SK-N-MC (cell line): Measurements from ENCODE around the gene FAM20B.

ENCODE experiments used
- EZH2 ChIP-seq: fragments of 200-600 bp; sonication (generic); IDR thresholded peaks from one replicate; pipeline ENCODE4 v1.6.1; 2017; ENCODE audit warnings: antibody characterized with exemption
- POLR2AphosphoS5 ChIP-seq: IDR thresholded peaks from 2 replicates; pipeline ENCODE4 v1.6.1; 2012; ENCODE audit warnings: mild to moderate bottlenecking, low read depth, low read length, borderline replicate concordance

DNA sequence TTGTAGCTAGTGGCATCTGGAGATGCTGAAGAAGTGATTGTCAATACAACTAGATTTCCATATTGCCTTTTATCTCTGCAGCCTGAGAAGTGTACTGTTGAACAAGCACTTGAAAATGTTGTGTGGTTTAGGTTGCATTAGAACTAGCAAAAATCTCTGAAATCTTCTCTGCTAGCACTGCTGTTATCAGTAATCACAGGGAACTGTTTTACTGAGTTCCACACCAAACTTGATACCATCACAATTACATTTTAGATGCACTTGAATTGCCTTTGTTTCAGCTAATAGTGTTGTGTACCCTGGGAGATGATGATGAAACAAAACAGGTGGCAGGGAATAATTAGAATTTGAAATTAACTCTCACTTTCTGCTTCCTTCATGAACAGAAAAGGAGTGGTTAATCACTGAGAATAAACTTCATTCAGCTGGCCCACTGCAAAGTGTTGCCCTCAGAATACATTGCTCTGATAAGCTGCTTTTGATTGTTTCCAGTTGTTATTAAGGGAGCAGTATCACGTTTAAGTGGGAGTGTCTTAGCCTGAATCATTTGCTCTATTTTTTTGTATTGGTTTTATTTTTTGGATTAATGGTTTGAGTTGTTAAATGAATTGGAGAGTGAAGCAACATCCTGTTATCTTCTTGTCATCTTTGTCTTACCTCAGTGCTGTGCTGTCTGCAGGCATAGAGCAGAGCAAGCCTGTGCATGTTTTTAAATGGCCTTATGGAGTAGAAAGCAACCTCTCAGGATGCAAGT, 13.0 kb downstream of the FAM20B start:
- no peak for TF ChIP-seq EZH2
- no peak for TF ChIP-seq POLR2AphosphoS5
